ENCODE data around the gene KRT81. TPM values are rescaled to one million over a fixed set of nuclear protein-coding genes. Genes with fewer than 3 reads are reported as not detected.
A peak's percentile ranks its signal among the peaks of the same experiment; 100 is the strongest.
"Not testable (repeated sequence)": the region's sequence is repeated elsewhere in the genome, so short reads cannot be mapped to it uniquely, and the experiment has no call there.

Gene KRT81
- total RNA-seq, 5 donors from 2014 or later (not counting 1 experiment from before 2014, with no cell fraction given): 0.30 to 1.0 (median 0.76) TPM; not detected in 2

DNA sequence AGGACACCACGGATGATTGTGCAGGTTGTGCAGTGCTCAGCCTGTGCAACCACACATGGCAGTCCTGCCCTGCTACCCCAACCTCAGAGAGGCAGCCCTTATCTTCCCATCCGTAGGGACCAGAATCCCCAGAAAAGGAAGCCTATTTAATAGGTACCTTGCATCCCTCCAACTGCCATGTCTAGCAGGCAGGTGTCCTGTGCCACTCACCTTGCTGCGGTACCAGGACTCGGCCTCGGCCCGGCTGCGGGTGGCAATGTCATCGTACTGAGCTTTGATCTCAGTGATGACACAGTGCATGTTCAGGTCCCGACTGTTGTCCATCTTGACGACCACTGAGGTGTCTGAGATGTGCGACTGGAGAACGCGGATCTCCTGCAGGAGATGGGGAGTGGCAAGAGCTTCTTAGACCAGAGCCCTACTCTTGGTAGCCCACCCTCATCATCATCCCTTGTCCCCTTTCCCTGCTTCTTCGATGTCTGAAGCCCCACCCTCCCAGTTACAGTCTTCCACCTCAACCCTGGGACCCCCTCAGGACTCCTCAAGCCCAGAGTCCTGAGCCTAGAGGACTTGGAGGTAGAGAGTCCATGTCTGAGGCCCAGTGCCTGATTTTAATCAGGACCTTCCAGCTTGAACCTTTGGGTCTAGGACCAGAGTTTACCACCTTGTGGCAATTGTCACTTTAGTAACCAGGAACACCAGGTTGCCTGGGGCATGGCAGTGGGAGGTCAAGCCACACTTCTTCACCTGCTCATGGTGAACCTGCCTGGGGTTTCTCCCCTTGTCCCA lies 37.7 kb downstream of the KRT81 start:
- Histone ChIP-seq H3K27ac (ENCODE audit: low read length) (no peak overlapping the region), H3K4me3 (ENCODE audit: control insufficient read depth in 1 of 2, extremely low read depth in 1 of 2, low read length in 1 of 2) (no peak overlapping the region), H3K4me1 (ENCODE audit: control insufficient read depth in 1 of 2, extremely low read depth in 1 of 2, insufficient read depth in 2 of 2, low read length in 2 of 2) (peaks cover 0 to 9% of the 10 kb centered on the region in 2 experiments), H3K9me3 (no peaks in the 10 kb centered on the region), H3K36me3 (ENCODE audit: control insufficient read depth in 2 of 2, extremely low read depth in 1 of 2, insufficient read depth in 1 of 2, low read length in 1 of 2) (no peaks in the 10 kb centered on the region), H3K27me3 (replicated peaks in 1 of 2; ENCODE audit: control insufficient read depth in 2 of 2, extremely low read depth in 1 of 2, insufficient read depth in 2 of 2, low read length in 1 of 2) (peaks cover 11 to 53% of the 10 kb centered on the region in 2 experiments)
- Mint-ChIP-seq H3K4me1 (peaks cover 13 to 24% (median 20%) of the 10 kb centered on the region in 3 donors), H3K9me3 (no peaks in the 10 kb centered on the region), H3K36me3 (no peaks in the 10 kb centered on the region), H3K27me3 (peaks cover 38 to 53% of the 10 kb centered on the region in 2 donors), H3K27ac (no peak overlapping the region), H3K4me3 (no peak overlapping the region)
- ATAC-seq (replicated peaks in 1 of 4): no peak
- ChIA-PET POLR2A (no interaction called here), CTCF (no interaction called here)
- WGBS (ENCODE audit: insufficient coverage): 91% methylated on average over 12 of the region's 14 CpGs
- DNase-seq: no peak

DNA sequence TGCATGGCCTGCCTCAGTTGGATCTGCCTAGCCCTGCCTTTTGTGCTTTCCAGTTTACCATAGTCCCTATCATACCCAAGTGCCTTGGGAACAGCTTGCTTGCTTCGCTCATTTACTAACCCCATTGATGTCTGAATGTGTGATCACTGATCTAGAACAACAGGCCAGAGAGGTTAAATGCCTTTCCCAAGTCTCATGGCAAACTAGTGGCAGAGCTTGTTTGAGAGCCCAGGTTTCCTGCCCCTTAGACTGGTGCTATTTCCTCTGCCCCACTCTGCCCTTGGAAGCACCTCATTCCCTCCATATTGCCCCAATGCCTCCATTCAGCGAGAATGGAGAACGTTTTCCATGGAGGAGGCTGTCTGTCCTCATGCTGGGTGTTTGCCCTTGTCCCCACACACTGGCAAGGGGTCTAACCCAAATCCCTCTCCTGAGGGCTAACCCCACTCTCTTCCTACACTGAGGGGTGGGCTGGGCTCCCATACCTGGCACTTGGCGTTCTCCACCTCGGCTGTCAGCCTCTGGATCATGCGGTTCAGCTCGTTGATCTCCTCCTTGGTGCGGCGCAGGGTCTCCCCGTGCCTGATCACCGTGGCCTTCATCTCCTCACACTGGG lies 38.5 kb downstream of the KRT81 start:
- no peaks in the 10 kb centered on the region for H3K36me3 Mint-ChIP-seq
- H3K27ac Mint-ChIP-seq: peak overlapping the region in 1 of 2 donors; percentile 3
- Histone ChIP-seq H3K9me3 (no peaks in the 10 kb centered on the region), H3K4me3 (ENCODE audit: control insufficient read depth in 1 of 2, extremely low read depth in 1 of 2, low read length in 1 of 2) (no peak overlapping the region), H3K27ac (ENCODE audit: low read length) (no peak overlapping the region), H3K36me3 (ENCODE audit: control insufficient read depth in 2 of 2, extremely low read depth in 1 of 2, insufficient read depth in 1 of 2, low read length in 1 of 2) (no peaks in the 10 kb centered on the region), H3K4me1 (ENCODE audit: control insufficient read depth in 1 of 2, extremely low read depth in 1 of 2, insufficient read depth in 2 of 2, low read length in 2 of 2) (peaks cover 0 to 7% of the 10 kb centered on the region in 2 experiments), H3K27me3 (replicated peaks in 1 of 2; ENCODE audit: control insufficient read depth in 2 of 2, extremely low read depth in 1 of 2, insufficient read depth in 2 of 2, low read length in 1 of 2) (peaks cover 11 to 56% of the 10 kb centered on the region in 2 experiments)
- DNase-seq: no peak
- CTCF ChIA-PET: no interaction called here
- no peak overlapping the region for H3K4me3 Mint-ChIP-seq
- 79% methylated on average over 3 of the region's 11 CpGs for WGBS (ENCODE audit: insufficient coverage)
- peaks cover 39 to 55% of the 10 kb centered on the region in 2 donors for H3K27me3 Mint-ChIP-seq
- peaks cover 13 to 24% (median 20%) of the 10 kb centered on the region in 3 donors for H3K4me1 Mint-ChIP-seq
- no peak for ATAC-seq (replicated peaks in 1 of 4)
- H3K9me3 Mint-ChIP-seq: no peaks in the 10 kb centered on the region
- POLR2A ChIA-PET: no interaction called here

DNA sequence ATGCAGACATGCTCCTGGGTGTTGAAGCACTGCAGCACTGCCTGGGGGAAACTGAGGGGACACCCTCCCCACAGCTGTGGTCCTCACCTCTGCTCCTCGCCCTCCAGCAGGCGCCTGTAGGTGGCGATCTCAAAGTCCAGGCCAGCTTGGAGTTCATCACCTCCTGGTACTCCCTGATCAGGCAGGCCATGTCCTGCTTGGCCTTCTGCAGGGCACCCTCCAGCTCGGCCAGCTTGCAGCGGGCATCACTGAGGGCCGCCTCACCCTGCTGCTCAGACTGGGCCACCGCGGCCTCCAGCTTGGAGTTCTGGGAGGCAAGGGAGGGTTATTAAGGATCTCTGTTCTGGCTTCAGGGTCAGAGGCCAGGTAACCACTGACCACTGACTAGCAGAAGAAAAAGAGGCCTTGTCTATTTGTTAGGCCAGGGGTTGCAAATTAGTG lies 39.1 kb downstream of the KRT81 start:
- H3K9me3 Mint-ChIP-seq; H3K36me3 ChIP-seq (ENCODE audit: control insufficient read depth in 2 of 2, extremely low read depth in 1 of 2, insufficient read depth in 1 of 2, low read length in 1 of 2); POLR2A ChIA-PET; H3K4me3 ChIP-seq (ENCODE audit: control insufficient read depth in 1 of 2, extremely low read depth in 1 of 2, low read length in 1 of 2); CTCF ChIA-PET; H3K36me3 Mint-ChIP-seq; H3K9me3 ChIP-seq; H3K4me3 Mint-ChIP-seq; ATAC-seq (replicated peaks in 1 of 4); H3K27ac Mint-ChIP-seq; H3K27ac ChIP-seq (ENCODE audit: low read length); H3K4me1 ChIP-seq (ENCODE audit: control insufficient read depth in 1 of 2, extremely low read depth in 1 of 2, insufficient read depth in 2 of 2, low read length in 2 of 2); DNase-seq: not testable (repeated sequence)
- peaks cover 10 to 56% of the 10 kb centered on the region in 2 experiments for H3K27me3 ChIP-seq (replicated peaks in 1 of 2; ENCODE audit: control insufficient read depth in 2 of 2, extremely low read depth in 1 of 2, insufficient read depth in 2 of 2, low read length in 1 of 2)
- 94% methylated on average over 3 of the region's 8 CpGs for WGBS (ENCODE audit: insufficient coverage)
- peaks cover 34 to 56% of the 10 kb centered on the region in 2 donors for H3K27me3 Mint-ChIP-seq
- peaks cover 13 to 26% (median 23%) of the 10 kb centered on the region in 3 donors for H3K4me1 Mint-ChIP-seq

DNA sequence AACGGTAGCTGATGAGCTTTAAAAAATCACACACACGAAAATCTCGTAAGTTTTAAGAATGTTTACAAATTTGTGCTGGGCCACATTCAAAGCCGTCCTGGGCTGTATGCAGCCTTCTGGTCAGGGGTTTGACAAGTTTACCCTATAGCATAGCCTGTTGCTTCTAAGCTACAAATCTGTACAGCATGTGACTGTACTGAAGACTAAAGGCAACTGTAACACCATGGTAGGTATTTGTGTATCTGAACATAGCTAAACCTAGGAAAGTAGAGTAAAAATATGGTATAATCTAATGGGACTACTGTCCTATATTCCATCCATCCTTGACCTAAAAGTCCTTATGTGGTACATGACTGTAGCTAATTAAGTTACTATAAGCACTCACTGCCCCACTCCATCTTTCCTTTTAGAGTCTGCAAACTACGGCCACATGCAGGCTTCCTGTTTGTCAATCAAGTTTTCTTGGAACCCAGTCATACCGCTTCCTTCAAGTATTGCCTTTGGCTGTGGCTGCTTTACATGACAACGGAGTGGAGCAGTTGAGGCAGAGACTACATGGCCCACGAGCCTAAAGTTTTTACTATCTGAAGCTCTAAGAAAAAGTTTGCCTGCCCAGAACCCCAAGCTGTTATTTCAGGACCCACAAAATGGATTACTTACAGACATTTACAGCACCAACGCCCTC lies 39.8 kb downstream of the KRT81 start:
- Histone ChIP-seq H3K27me3 (replicated peaks in 1 of 2; ENCODE audit: control insufficient read depth in 2 of 2, extremely low read depth in 1 of 2, insufficient read depth in 2 of 2, low read length in 1 of 2) (peaks cover 6 to 50% of the 10 kb centered on the region in 2 experiments), H3K36me3 (ENCODE audit: control insufficient read depth in 2 of 2, extremely low read depth in 1 of 2, insufficient read depth in 1 of 2, low read length in 1 of 2) (no peaks in the 10 kb centered on the region), H3K9me3 (no peaks in the 10 kb centered on the region), H3K27ac (ENCODE audit: low read length) (no peak overlapping the region), H3K4me3 (ENCODE audit: control insufficient read depth in 1 of 2, extremely low read depth in 1 of 2, low read length in 1 of 2) (no peak overlapping the region), H3K4me1 (ENCODE audit: control insufficient read depth in 1 of 2, extremely low read depth in 1 of 2, insufficient read depth in 2 of 2, low read length in 2 of 2) (peaks cover 0 to 7% of the 10 kb centered on the region in 2 experiments)
- DNase-seq (no peak), ATAC-seq (replicated peaks in 1 of 4) (peak in 3 of 4 experiments; percentile 42 to 65 (median 59))
- ChIA-PET POLR2A (no interaction called here), CTCF (no interaction called here)
- Mint-ChIP-seq H3K36me3 (no peaks in the 10 kb centered on the region), H3K4me1 (peaks cover 13 to 28% (median 23%) of the 10 kb centered on the region in 3 donors), H3K4me3 (peak overlapping the region in 1 of 3 donors; percentile 23), H3K9me3 (no peaks in the 10 kb centered on the region), H3K27me3 (peaks cover 31 to 49% of the 10 kb centered on the region in 2 donors), H3K27ac (peak overlapping the region in 1 of 2 donors; percentile 51)
- 50% methylated on average over 4 of the region's 9 CpGs for WGBS (ENCODE audit: insufficient coverage)

DNA sequence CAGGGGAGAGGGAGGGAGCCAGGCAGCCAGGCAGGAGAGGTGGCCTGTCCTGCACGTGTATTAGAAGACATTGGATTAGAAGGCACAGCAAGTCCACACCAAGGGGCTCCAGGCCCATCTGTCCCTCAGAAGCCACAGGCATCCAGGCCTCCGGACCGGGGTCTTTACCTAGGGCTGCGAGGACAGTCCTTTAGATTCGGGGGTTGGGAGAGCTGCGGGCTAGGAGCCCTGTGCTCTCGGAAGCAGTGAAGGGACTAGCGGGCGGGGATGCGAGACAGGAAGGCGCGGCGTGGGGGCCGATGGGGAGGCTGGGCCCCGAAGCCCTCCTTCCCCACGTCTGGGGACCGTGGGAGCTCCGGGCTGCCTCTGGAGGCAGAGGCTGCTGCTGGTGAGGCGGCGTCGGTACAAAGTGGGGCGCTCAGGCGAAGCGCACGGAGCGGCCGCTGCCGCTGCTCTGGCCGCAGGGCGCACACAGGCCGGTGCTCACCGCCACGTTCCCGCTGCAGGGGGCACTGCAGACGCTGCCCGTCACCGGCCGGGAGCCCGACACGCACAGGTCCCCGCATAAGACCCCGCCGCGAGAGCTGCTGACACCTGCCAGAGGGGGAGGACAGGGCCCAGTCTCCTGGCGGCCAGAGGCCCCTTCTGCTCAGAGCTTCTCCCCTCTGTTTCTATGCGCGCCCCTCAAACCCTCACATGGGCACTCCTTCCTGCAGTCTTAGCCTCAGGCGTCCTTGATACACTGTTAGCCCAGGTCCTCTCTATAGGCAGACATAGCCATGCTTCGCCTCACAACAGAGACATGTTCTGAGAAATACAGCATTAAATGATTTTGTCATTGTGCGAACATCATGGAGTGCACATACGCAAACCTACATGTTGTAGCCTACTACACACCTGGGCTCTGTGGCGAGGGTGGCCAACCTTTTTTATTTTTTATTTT lies 41.0 kb downstream of the KRT81 start:
- peaks cover 21 to 37% of the 10 kb centered on the region in 2 donors for H3K27me3 Mint-ChIP-seq
- H3K4me3 ChIP-seq (ENCODE audit: control insufficient read depth in 1 of 2, extremely low read depth in 1 of 2, low read length in 1 of 2): no peak overlapping the region
- H3K9me3 ChIP-seq: no peaks in the 10 kb centered on the region
- ChIA-PET CTCF (no interaction called here), POLR2A (no interaction called here)
- peaks cover 13 to 37% (median 23%) of the 10 kb centered on the region in 3 donors for H3K4me1 Mint-ChIP-seq
- ATAC-seq (replicated peaks in 1 of 4): no peak
- H3K36me3 Mint-ChIP-seq: no peaks in the 10 kb centered on the region
- no peak overlapping the region for H3K4me3 Mint-ChIP-seq
- WGBS (ENCODE audit: insufficient coverage): 39% methylated on average over 50 of the region's 52 CpGs
- no peak overlapping the region for H3K27ac Mint-ChIP-seq
- no peaks in the 10 kb centered on the region for H3K9me3 Mint-ChIP-seq
- no peak for DNase-seq
- H3K36me3 ChIP-seq (ENCODE audit: control insufficient read depth in 2 of 2, extremely low read depth in 1 of 2, insufficient read depth in 1 of 2, low read length in 1 of 2): no peaks in the 10 kb centered on the region
- H3K27me3 ChIP-seq (replicated peaks in 1 of 2; ENCODE audit: control insufficient read depth in 2 of 2, extremely low read depth in 1 of 2, insufficient read depth in 2 of 2, low read length in 1 of 2): peaks cover 5 to 43% of the 10 kb centered on the region in 2 experiments
- no peak overlapping the region for H3K27ac ChIP-seq (ENCODE audit: low read length)
- H3K4me1 ChIP-seq (ENCODE audit: control insufficient read depth in 1 of 2, extremely low read depth in 1 of 2, insufficient read depth in 2 of 2, low read length in 2 of 2): peaks cover 0 to 7% of the 10 kb centered on the region in 2 experiments
